ENCODE data around the gene RAPGEF6.

DNA sequence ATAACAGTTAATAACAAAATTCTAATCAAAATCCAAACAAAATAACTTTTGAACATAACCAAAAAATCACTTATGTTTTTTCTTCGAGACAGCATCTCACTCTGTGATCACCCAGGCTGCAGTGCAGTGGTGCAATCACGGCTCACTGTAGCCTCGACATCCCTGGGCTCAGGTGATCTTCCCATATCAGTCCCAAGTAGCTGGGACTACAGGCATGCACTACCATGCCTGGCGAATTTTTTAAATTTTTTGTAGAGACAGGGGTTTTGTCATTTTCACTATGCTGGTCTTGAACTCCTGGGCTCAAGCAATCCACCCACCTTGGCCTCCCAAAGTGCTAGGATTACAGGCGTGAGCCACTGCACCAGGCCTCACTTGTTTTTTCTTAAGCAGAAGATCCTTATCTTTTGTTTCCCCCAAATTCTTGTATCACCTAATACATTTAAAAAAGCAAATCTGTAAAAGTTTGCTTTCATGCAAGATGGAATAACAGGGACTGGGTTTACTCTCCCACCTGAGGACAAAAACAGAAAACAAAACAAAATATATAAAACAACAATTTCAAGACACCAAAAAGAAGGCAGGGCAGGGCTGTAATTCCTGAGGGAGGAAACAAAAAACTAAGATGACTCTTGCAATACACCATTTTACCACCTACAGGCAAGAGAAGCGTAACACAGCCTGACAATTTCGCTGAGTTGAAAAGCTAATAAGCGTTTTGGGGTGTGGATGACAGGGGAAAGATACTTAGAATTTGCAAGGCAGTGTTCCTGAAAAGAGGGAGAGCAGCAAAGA lies 71.4 kb downstream of the RAPGEF6 start:
- no peak for TF ChIP-seq CTCF (optimal IDR thresholded peaks at IDR 0.05 in 1 of 3, IDR thresholded peaks at IDR 0.05 in 1 of 3, conservative IDR thresholded peaks at IDR 0.05 in 1 of 3; ENCODE audit: extremely low read depth in 1 of 3, insufficient read depth in 2 of 3, low read length in 3 of 3)
- no peak for TF ChIP-seq EZH2 (IDR thresholded peaks at IDR 0.05; ENCODE audit: low read length)

Data from keratinocyte (primary cell).